ENCODE data around the gene CELSR1. TPM values are rescaled to one million over a fixed set of nuclear protein-coding genes. Genes with fewer than 3 reads are reported as not detected.

Gene CELSR1
- polyA plus RNA-seq, 3 donors, result 25.6 to 29.4 (median 29.4) TPM

DNA sequence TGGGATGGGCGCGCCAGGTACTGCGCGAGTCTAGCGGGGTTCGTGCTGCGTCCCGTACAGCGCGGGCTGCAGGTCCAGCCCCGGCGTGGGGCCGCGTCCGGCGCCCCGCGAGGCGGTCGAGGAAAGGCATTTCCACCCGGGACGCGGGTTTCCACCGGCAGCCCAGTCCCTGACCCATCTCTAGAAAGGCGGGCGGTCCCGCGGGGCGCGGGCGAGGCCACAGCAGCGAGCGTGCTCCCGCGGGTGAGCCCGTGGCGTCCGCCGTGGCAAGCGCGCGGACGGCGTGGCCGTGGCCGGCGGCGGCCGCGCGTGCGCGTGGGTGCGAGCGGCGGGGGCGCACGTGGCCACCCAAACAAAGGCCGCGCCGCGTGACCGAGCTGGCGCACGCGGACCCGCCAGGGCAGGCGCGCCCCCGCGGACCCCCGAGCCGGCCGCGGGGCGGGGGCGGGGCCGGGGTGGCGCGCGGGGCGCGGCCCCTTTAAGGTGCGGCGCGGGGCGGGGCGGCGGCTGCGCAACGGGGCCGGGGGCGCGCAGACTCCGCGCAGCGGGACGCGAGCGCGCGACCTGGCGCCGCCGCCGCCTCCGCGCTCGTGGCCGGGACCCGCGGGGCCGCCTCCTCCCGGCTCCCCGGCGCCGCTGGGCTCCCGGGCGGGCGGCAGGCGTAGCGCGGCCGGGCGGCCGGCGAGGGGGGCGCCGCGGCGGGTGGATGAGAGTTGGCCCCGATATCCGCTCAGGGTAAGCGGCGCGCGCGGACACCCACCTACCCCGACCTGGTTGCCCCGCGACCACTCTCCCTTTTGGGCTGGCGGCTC lies 39.3 kb upstream of the CELSR1 start:
- DNase-seq, result no peak

DNA sequence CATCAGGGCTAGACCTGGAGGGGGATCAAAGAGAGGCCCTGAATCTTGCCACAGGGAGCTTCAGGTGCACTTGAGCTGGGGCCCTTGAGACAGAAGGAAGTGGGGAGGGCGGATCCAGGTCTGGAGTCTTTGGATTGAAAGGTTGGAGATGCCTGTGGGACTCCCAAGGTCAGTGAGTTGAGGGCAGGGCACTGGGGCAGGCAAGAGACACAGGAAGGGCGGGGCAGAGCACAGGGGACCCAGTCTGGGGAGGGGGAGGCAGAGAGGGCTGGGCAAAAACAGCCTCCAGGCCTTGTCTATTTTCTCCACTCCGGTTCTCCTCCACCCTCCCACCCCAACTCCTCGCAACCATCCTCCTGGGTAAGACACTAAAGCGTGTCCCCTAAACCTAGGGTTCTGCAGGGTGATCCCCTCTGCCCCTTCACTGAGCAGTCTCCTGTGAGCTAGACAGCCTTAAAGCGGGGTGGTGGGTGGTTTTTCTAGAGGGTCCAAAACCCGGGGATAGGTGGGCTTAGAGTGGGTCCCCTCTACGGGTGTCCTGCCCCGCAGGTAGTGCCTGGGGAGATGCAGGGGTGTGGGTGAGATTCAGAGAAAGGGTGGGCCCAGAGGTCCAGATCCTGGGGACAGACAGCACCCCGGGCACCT lies 38.6 kb upstream of the CELSR1 start:
- no peak for DNase-seq

DNA sequence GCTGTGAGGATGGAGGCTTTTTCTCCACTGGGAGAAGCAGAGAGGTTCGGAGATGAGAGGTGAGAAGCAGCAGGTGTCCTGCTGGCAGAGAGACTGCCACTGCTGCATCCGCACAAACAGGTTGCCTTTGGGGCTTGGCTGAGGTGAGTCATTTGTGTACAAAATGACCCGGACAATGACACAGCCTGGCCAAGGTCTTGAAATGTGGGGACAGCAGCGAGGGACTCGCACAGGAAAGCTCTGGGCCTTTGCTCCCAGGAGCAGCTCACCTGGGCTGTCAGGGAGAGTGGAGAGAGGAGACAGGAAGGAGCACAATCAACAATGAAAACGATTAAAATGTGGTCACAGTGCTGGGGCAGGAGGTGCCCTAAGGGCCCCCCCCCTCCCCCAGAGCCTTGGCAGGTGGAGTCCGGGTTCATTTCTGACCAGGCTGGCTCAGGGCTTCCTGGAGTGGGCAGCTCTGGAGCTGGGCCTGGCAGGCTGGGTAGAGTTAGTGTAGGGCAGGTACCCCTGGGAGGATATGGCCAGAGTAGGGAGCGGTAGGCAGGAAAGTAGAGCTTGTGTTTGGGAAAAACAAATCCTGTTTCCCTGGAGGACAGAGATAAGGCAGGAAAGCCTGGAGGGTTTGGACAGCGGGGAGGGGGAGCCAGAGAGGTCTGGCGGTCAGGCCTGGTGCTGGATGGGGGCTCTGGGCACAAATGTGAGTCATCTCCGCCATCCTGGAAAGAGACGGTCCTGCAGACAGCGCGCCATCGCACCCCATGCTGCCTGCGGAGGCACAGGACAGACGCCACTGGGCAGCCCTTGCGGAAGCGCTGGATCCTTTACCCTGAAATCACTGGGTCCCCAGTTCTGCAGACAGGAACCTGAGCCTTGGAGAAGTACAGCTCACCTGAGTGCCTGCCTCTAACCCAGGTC lies 37.8 kb upstream of the CELSR1 start:
- no peak for DNase-seq

DNA sequence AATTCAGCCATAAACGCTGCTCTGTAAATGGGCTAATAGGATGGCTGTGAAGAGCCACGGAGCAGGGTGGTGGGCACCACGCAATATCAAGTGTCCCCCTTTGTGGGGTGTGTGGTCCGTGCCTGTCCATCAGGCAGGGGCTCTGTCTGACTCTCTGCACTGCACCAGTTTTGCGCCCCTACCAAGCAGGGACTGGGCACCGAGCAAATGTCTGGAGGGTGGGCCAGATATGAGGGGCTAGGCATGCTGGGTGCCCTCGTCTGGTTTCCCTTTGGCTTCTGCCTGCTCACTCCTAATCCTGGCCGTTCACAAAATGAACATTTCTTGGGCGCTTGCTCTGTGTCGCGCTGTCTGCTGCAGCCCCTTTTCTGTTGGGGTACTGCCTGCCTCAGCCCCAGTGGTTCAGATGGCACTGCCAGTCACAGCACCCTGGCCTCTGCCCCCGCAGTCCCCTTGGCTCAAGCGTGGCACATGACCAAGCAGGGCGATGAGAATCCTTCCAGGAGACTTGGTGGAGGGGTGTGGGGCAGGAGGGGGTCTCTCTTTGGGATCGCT lies 37.1 kb upstream of the CELSR1 start:
- no peak for DNase-seq

DNA sequence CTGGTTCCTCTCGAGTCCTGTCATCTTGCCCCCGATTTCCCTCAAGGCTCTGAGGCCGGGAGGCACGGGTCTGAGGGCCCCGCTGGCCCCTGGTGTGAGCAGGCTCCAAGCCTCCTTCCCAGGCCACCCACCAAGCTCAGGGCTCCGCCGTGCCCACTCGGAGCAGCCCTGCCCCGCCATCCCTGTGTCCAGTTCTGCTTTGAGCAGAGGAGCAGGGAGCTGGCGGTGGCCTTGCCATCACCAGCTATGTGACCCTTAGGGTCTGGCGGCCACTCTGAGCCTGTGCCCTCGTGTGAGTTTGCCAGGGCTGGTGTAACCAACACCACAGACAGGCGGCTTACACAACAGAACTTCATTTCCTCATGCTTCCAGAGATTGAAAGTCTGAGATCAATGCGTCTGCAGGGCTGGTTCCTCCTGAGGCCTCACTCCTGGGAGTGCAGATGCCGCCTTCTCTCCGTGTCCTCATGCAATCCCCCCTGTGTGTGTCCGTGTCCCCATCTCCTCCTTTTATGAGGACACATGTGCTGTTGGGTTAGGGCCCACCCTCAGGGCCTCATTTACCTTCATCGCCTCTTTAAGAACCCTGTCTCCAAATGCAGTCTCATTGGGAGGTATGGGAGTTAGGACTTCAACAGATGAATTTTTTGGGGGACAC lies 36.5 kb upstream of the CELSR1 start:
- no peak for DNase-seq

DNA sequence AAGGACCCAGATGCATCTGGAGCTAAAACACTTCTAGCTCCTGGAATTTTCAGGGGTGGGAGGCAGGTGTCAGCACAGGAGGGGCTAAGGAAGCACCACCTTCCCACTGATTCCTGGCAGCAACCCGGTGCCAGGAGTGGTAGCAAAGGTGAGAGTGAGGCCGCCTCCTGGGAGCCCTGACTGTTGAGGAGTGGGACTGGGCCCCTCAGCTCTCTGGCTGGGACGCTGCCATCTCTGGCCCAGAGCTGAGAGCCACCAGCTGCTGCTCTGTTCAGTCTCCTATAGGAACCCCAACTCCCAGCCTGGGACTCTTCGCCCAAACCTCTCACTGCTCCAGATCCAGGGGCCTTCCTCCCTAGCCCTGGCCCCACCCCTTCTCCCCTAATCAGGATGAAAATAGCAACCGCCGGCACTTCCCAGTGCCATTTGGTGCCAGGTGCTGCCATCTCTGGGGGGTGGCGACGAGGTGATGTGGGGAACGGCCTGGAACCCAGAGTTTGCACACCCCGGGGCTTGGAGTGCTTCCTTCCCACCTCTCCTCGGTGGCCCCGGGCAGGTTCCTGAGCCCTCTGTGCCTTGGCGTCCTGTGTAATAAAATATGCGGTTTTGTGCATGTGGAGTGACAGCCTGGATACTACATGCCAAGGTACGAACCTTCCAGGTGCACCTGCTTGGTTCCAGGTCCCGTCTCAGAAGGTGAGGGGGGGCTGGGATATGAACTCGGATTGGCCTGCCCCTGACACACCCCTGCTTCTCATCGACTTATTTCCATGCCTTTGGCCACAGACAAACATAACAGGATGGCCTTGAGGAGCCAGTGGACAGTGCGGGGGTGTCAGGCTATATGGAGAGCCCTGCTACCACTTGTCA lies 35.7 kb upstream of the CELSR1 start:
- DNase-seq, result no peak

DNA sequence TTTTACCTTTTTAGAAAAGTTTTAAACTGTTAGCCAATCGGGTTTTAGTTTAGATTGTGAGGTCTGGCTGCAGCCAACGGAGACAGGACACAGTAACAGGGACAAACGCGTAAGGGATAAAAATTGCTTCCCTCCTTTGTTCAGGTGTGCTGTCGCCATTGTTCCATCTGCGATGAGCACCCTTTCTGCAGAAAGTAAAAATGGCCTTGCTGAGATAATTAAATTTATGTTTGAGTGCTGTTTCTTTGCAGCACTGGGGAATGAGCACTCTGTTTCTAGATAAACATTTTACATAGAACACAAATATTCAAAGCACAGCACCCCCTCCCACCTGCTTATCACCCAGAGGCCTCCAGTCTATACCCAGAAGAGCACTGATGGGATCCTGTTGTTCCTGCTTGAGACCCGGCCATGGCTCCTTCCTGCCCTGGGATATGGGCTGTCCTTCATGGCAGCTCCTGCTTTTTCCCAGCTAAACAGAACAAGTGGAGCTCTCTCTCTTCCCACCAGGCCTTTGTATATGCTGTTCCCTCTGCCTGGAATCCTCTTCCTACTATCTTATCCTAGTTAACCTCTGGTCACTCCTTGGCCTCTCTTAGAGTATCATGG lies 34.3 kb upstream of the CELSR1 start:
- no peak for DNase-seq

DNA sequence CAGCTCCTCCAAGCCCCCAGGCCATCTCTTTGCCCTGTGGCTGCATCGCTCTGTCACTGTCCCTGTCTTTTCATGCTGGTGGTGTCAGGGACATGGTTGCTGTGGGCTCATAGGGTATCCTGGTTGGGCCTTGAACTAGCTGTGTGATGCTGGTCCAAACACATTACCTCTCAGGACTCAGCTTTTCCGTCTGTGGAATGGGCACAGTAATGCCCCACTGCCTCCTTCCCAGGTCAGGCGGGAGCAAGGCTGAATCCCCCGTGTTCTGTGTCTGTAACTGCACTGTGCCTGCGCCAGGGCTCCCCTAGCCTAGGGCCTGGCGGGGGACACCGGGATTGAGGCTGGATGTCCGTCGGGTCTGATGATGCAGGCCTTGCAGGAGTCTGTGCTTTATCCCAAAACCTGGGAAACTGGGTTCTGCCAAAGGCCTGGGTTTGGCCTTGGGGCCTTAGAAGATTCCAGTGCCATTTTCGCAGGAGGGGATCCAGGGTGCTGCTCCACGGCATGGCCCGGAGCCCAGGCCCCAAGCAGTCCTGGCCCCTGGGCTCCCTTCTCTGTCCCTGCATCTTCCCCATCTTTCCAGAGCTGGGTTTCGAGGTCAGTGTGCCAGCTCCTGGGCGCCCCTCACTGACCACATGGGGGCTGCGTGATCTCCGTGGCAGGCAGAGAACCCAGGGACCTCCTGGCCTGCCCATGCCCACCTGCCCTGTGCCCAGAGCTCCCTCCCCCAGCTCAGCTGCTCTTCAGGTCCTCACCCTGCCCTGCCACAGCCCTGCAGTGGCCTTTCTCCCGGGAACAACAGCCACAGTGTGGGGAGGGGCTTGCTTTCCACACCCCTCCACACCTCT lies 32.7 kb upstream of the CELSR1 start:
- DNase-seq, result no peak

DNA sequence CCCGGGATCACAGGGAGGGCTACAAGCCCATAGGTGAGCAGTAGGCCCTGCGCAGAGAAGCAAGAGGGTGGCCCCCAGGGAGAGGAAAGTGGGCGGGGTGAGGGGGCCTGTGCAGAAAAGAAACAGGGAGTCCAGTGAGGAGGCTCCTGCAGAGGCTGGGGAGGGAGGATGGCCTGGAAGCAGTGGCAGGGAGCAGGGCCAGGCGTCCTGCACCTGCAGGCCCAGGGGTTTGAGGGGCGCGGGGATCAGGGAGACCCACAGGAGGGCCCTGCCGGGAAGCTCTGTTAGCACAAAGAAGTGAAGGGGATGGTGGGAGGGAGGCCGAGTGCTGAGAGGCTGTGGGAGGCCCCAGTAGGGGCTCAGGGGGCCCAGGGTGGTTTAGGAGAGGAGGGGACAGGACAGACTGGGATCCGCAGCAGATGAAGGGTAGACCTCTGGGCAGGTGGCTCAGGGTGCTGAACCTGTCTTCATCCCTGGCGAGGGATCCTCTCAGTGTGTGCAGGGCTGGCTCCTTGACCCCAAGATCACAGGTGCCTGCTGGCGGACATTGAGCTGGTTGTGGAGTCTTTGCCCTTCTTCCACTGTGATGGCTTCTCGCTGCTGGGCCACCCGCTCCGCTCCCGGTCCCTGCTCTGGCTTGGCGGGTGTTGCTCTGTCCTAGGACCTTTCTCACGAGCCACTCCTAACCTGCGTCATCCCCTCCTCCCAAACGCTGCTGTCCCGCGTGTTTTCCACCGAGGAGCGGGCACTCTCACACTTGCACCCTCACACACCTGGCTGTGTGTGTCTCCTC lies 31.8 kb upstream of the CELSR1 start:
- DNase-seq, result no peak

DNA sequence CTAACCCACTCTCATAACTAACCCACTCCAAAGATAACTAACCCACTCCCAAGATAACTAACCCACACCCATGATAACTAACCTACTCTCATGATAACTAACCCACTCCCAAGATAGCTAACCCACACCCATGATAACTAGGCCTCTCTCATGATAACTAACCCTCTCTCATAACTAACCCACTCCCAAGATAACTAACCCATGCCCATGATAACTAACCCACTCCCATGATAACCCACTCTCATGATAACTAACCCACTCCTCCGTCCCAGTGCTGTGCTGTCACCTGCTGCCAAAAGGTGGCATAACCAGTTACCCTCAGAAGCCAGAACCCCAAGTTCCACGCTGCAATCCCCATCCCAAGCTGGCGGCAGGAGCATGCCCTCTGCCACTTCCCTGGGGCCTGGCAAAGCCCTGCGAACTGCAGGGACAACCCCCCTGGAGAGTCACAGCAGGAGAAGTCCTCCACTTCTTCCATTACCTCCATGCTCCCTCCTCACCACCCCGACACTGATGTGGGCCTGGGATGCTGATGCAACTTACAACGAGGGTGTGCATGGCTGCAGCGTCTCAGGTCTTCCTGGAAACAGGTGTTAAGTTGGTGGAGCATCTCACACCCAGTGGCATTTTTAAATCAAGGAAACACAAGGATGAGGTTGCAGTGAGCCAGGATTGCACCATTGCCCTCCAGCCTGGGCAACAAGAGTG lies 30.8 kb upstream of the CELSR1 start:
- DNase-seq, result no peak

DNA sequence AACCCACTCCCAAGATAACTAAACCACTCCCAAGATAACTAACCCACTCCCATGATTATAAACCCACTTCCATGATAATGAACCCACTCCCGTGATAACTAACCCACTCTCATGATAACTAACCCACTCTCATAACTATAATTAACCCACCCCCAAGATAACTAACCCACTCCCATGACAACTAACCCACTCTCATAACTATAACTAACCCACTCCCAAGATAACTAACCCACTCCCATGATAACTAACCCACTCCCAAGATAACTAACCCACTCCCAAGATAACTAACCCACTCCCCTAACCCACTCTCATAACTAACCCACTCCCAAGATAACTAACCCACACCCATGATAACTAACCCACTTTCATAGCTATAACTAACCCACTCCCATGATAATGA lies 30.1 kb upstream of the CELSR1 start:
- DNase-seq, result no peak

DNA sequence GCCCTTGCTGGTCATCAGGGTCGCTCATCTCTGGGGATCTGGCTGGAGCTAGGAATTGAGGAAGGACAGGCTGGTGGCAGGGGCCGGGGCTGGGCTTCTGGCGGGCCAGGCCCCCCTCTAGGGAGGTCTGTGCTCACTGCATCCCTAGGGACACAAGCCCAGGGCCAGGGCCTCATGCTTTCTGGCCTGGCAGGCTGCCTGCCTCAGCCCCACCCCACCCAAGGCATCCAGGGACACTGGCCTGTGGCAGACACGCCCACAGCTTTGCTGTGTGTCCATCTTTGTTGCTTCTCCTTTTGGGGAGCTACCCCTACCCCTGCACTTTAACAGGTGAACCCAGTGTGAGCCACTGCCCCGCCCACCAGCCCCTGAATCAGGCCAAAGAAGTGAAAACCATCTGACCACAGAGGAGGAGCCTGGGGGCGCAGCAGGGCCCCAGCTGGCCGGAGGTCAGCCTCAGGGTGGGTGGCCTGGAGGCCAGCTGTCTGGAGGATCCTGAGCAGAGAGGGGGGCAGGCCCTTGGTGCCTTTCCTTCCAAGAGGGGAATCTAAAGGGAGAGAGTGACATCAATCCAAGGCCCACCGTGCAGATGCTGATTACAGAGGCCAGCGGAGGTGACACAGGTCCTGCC lies 26.8 kb upstream of the CELSR1 start:
- DNase-seq, result no peak

DNA sequence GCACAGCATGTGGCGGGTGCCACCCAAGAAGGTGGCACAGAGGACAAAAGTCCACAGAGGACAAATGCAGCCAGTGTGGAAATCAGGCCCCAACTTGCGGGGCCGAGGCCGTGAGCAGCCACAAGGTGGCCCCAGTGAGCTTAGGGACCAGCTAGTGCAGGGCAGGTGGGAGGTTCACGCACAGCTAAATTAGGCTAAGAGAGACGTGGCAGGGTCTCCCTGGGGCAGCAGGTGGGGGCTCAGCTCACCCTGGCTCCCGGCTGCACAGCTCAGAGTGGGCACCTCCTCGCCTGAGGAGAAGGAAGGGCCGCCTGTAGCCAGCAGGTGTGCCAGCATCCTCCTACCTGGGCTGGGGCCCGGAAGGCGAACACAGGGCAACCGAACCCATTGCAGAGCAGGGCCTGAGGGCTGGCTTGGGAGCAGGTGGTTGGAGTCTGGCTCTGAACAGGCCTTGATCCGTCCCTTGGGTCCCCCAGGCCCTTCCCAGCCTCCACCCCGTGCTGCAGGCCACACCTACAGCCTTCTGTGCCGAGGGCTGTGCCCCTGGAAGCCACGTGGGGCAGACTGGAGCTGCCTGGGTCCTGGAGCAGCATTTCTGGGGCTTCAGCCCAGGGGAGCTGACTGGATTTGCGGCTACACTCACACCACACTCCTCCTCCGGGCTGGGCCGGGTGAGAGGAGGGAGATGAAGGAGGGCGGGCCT lies 26.1 kb upstream of the CELSR1 start:
- no peak for DNase-seq

DNA sequence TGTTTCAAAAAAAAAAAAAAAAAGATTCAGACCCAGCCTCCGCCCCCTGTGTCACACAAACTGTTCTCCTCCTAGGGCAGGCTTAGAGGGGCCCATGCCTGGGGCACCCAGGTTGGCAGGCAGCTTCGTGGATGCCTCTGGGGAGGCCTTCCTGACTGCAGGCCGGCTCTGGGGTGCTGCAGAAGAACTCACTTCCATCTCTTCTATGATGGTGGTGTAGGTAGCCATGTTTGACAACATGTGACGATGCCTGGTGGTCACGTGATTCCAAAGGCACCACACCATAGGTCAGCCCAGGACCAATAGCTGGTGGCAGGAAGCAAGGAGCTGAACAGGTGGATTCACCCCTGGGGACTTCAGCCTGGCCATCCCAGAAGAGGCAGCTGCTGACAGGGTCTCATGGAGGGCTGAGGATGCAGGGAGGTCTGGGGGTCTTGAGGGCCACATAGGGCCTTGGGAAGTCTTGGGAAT lies 24.1 kb upstream of the CELSR1 start:
- DNase-seq, result no peak

DNA sequence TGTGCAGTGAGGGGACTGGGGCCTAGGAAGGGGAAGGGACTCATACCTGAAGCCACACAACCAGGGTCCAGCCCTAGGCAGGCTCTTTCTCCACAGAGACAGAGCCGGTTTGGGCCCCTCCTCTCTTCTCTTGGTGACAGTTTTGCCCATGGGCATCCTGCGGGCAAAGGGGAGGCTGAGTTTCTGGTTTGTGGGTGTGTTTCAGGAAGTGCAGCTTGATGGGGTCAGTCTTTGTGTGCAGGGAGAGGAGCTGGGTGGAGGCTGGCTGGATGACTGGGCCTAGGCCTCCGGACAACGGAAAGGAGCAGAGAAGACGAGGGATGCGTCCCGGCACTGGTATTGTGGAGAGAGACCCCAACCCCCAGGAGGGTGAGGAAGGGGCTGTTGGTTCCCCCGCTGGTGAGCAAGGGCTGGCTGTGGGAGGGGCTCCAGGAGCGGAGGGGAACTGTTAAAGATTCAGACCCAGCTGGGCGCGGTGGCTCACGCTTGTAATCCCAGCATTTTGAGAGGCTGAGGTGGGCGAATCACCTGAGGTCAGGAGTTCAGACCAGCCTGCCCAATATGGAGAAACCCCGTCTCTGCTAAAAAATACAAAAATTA lies 23.4 kb upstream of the CELSR1 start:
- no peak for DNase-seq
